HG03571 (cell line): Measurements from ENCODE around the gene SF1.

Experiments used
- ATAC-seq: cut with Tn5 transposase; IDR thresholded peaks from one replicate; pipeline ENCODE4 v1.9.1; 2021; ENCODE audit not compliant: unreplicated experiment

SF1 gene

DNA sequence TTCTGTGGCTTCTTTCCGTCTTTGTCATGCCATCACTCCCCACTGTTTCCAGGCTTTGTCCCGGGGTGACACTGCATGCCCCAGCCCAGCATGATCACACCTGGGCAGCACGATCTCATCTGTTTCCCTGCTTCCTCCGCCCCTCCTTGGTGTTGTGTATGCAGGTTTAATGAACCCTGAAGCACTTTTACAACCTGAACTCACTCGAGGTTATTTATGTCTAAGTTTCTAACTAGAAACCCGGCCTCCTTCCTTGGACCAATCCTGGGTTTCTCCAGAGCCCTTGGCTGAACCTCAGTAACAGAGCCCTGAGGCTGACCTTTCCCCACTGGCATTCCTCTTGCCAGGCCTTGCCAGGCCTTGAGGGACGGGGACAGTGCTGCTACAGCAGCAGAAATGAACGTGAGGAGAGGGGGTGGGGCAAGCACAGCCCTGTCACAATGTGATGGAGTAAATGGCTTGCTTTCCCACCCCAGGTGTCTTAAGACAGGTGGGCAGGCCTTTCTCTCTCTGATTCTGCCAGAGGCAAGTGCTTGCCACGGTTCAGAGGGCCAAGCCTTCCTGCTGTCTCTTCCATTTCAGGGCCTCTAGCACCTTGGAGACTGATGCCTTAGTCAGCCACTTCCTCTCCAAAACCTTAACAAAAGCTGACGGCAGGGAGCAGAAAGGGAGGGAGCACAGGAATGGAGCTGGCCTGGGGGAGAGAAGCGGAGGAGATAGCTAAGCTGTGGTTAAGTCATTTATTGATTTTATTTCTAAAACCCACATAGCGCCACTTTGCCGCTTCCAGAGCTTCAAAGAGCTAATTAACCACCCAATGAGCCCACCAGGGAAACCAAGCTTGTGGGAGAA, 15.4 kb downstream of the SF1 start:
- ATAC-seq, result no peak

DNA sequence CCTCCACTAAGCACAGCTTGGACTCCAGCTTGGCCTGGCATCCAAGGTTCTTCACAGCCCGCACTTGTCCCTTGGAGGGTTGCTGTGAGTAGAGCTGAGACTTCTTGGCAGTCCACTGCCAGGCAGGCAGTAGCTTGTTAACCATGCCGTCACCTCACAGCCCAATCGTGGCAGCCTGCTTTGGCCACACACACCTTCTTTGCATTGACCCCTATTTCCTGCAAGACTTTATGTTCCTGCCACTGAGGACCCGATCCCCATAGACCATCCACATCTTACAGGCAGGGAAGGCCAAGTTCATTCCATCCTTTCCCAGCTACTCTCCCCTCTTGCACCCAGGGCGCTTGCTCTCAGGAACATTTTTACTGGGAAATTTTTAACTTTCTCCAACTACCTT, 16.1 kb downstream of the SF1 start:
- ATAC-seq, result no peak

GRCh38 chr11:64760759-64761420, 17.5 kb downstream of the SF1 start:
- ATAC-seq, result no peak

DNA sequence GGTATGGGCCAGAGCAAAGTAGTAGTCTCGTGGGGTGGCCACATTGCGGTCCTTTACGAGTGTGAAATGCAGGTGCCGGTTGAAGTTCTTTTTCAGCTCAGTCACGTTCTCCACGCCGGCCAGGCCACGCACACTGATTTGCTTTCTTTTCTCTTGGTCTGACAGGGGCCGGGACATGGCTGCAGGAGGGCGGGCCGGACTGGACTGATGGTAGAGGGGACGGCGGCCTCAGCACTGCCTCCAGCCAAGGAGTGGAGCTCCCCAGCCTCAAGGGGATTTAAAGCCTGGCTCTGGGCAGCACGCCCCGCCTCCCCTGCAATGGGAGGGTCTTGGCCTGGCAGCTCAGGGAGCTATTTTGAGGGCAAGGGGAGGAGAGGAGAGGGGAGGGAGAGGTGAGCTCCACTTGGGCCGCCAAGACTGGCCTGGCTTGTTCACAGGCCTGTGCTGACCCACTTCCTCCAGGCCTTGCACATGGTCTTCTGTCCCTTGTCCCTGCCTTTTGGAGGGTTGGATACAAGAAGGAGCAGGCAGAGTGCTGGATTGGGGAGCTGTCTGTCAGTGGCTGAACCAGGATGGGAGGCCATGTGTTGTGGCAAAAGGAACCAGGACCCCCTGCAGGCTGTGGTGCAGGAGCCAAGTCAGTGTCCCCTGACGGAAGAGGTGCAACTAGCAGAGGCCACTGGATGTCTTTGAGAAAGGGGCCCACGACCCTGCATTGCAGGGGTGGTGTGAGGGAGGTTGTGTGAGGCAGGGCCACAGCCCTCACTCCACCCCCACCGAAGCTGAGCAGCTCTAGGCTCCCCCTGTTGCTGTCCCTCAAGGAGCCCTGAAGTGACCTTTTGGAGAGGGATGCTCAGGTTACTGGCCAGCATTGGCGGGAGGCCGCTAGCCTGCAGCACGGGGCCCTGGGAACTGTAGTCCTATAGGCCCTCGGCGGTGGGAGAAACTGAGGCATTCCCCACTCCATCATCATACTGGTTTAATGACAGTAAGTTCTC, 18.3 kb downstream of the SF1 start, which contains the start of gene PYGM:
TSS of gene PYGM (minus strand) at position 253 of the 998 bp plus-strand sequence. CDS start at position 177, 76 bp downstream.
- ATAC-seq, result no peak

DNA sequence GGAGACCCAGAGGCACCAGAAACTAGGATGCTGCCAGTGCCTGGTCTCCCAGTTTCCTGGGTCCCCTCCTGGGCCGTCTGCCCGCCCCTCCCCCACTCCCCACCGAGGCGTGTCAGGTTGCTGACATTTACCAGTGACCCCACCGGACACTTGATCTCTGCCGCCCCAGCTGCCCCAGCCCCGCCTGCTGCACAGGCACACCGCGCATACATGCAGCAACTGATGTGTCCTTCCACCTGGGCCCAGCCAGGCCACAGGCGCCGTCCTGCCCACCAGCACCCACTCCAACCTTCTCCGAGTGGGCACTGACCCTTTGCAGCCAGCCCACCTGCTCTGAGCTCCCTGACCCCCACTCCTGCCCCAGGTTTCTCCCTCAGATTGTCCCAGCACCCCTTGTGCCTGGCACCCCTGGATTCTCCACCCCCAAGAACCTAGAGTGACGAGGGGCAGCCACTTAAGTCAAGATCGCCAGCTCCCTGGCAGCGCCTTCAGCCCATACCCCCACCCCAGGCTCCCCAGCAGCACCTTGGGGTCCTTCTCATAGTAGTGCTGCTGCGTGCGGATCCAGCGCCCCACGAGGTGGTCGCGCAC, 19.1 kb downstream of the SF1 start:
- no peak for ATAC-seq

DNA sequence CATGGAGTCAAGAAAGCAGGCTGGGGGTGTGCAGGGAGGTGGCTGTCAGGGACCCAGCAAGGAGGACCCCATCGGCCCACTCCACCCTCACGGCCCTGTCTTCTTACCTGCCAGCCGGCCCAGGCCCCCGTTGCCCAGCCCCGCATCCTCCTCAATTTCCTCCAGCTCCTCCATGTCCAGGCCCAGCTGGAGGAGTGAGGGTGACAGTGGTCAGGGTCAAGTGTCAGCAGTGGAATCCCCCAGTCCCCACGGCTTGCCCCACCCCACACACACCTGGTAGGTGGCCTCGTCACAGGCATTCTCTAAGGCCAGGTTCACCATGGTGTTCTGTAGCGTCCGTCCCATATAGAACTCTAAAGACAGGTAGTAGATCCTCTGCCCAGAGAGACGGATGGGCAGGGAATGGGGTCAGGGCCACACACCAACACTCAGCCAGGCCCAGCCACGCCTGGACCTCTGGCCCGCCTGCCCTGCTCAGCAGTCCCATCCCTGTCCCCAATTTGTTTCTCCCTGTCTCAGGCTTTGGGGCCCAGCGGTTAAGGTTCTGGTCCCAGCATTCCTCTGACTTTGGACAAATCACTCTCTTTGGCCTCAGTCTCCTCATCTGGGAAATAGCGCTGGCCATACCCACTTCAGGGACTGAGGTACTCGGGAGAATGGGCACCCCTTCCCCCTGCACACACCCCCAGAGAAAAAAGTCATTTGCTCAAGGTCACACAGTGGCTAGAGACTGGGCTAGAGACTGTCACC, 19.8 kb downstream of the SF1 start:
- no peak for ATAC-seq

DNA sequence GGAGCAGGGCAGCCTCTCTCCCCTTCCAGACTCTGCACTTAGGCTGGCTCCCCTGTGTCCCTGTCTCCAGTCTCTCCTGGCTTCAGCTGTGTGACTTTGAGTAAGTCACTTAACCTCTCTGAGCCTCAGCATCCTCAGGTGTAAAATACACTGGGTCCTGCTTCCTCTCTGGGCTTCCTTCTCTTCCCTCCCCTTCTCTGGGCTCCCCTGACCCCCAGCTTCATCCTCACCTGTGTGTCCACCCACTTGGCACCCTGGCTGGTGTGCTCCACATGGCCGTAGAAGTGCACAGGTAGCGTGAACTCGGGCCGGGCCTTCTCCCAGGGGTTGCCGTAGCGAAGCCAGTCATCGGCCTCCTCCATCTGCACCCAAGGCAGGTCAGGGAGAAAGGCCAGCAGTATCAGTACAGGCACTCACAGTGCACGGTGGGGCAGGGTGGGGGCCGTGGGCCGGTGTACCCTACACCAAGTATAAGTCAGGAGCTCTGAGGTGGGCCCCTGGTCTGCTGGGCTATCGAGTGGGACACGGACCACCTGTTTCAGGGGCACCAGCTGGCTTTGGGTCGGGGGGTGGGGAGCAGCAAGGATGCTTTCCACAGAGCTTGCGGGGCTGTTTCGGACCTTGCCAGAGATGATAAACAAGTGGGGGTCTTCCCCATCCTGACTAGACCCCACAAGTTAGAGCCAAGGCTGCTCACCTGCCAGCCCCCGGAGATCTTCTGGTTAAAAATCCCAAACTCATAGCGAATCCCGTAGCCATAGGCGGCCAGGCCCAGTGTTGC, 20.6 kb downstream of the SF1 start:
- ATAC-seq, result no peak

DNA sequence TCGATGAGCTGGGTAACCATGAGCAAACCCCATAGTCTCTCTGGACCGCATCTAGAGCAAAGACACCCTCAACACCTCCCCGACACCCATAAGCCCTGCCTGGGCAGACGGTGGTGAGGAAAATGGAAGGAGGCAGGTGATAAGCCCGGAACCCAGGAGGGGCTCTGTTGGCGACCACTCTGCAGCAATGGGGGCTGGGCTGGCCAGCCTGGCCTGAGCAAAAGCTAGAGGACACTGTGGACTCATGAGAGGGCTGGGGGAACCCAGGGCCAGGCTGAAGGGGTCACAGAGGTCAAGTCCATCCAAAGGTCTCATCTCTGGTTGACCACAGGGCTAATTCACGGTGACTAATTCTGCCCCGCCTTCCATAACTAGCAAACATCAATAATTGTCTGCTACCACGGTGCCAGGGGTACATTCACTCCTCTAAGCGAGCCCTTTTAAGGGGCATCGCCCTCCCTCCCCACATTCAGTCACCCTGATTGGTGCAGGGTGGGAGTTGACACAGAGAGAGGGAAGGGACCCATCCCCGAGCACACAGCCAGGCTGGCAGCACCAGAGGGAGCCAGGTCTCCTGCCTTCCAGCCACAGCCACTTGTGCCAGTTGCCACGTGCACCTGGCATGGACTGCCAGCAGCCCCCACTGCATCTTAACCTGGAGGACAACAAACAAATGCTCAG, 22.5 kb downstream of the SF1 start:
- no peak for ATAC-seq

DNA sequence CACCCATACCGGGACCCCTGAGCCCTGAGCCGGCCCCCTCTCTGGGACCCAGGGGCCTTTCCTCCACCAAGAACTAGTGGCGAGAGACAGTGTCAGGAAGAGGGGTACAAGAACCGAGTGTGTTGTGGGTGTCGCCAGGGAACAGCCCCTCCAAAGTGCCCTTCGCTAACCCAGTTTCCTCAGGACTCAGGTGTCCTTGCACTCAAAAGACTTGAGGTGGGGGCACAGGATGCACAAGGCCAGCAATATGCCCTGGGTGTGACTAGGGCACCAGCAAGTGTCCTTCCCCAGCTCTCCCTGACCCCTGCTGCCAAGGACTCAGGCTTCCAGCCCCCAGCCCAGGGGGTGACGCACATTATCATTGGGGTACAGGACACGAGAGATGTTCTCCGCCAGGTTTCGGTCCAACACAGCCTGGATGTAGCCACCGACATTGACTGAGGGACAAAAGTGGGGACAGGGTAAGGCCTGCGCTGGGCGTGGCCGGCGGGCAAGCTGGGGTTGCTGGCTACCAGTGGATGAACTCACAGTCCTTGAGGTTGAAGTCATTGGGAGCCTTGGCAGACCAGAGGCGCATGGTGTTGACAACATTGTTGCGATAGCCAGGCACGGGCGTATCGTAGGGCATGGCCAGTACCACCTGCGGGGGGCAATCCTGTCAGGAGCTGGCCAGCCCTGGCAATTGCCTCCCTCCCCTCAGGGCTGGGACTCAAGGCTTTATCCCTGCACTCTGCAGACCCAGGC, 23.3 kb downstream of the SF1 start:
- ATAC-seq, result no peak

GRCh38 chr11:64754124-64754918, 24.0 kb downstream of the SF1 start:
- ATAC-seq, result no peak

DNA sequence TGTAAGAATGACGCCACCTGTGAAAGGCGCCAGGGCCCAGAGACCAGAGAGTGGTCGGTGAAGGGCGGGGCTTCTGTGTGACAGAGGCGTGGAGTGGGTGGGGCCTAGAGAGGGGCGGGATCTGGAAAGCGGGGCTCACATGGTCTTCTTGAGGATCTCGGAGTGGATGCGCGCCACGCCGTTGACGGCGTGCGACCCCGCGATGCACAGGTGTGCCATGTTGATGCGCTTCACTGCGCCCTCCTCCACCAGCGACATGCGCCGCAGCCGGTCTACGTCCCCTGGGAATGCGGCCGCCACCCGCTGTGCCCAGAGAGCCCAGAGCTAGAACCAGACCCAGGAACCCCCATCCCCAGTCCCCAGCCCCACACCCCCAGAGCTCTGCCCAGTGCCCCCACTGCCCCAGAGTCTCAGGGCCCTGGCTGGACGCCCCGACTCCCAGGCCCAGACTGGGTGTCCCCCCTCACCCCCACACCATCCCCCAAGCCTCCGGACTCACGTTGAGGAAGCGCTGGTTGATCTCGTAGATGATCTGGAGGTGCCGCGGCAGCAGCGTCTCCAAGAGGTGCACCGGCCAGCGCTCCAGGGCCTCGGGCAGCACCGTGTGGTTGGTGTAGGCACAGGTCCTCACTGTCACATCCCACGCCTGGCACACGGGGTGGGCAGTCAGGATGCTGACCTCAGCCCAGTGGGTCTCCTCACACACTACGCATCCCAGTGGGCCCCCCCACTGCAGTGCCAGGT, 24.8 kb downstream of the SF1 start:
- no peak for ATAC-seq

DNA sequence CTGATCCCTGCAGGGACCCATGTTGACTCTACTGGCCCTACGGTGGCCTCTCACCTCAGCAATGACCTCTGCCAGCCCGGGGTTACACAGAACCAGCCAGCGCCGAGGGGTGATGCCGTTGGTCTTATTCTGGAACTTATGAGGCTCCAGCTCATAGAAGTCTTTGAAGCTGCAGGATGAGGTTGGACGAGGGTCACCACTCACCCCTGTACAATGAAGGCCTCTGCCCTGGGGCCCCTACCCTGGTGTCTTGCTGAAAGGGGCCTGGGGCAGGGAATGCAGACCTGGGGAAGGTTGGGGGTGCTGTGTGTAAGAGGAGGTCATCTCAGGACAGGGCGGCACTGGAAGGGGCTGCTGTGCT, 25.3 kb downstream of the SF1 start:
- ATAC-seq, result no peak

DNA sequence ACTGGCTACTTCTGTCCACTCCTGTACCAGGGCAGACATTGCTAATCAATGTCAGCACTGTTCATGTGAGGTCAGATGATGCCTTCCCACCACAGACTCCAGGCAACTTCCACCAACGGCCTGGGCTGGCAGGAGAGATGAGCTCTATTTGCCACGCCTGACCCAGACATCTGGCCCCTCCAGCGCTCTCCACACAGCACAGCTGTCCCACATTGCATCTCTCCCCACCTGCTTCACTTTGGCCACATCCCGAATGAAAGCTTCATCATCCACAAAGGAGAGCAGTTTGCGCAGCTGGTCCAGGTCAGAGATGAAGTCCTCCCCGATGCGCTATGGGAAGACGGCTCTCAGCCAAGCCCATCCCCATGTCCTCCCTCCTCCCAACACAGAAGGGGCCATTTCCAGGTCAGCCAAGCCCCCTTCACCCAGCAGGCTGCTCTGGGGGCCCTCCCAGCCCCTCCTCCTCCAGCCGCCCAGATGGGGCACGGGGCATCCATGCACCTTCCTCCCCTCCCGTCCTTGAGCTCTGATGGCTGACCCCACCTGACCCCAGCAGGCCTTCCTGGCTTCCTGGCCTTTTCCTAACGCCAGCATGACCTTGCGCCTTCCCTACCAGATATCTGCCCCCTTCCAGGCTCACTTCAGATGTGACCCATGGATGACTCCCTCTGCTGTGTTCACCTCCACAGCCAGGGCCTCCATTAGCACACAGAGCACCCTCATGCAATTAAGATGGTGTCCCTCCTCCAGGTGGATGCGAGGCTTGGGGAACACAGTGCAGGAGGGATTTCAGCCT, 26.0 kb downstream of the SF1 start:
- no peak for ATAC-seq

DNA sequence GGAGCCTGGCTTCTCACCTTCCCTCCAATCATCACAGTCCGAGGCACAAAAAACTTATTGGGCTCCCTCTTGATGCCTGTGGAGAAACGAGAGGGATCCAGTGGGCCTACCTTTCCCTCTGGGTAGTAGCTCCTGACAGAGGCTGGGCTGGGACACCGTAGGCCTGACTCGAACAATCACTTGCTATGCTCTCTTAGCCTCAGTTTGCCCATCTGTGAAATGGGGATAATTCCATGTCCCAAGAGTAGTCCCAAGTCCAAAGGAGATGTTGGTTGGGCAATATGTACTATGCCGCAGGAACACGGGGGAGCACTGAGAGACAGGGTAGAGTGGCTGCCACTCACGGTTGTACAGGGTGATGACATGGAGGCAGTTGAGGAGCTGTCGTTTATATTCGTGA, 26.8 kb downstream of the SF1 start:
- ATAC-seq, result no peak

- no peak for ATAC-seq
Measured at GRCh38 chr11:64751136-64751535, 27.2 kb downstream of the SF1 start.
